ENCODE measurements around the gene UNKL. TPM values are rescaled to one million over a fixed set of nuclear protein-coding genes. Genes with fewer than 3 reads are reported as not detected.

Gene UNKL
- total and polyA plus RNA-seq, 2 of the 8 experiments (the other 6 are each of a cell fraction or from before 2014, with no cell fraction given): 25.1 to 31.8 TPM

DNA sequence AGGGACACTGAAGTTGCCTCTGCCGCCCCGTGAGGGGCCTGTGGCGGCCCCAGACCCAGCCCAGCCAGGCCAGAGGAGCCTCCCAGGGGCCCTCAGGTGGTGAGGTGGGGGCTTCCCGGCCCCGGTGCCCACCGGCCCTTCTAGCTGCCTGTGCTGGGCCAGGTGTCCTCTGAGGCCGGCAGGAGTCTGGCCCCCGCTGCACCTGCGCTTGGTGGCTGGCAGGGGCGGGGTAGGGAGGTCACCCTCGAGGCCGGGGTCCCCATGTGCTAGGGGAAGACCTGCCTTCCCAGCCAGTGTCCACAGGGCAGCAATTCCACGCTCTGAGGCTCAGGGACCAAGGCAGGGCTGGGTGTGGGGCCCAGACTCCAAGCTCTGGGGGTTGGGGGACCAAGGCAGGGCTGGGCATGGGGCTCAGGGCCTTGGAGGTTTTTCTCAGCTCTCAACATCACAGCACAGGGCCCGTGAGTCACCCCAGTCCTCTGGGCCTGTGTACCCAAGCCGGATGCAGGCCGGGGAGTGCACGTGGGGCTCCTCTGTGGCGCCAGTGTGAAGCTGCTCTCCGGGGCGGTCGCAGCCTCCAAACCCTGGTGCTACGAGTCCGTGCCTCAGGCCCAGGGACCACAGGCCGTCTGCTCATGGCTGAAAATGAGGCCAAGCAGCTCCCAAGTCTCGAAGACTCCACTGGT is 31.2 kb upstream of the UNKL start:
- ChIA-PET CTCF (ENCODE audit: partially characterized antibody) (interaction anchor here (1.0 to 2.2 kb wide), 3 partner anchors 11 to 18 kb away, joined by 3 to 5 read pairs (median 5); partner anchors contain the start of gene PERCC1), POLR2A (ENCODE audit: partially characterized antibody) (interaction anchor here (0.7 to 1.7 kb wide), 5 partner anchors 10 to 325 kb away, joined by 3 to 4 read pairs (median 3); no protein-coding TSS in a partner anchor)
- H2AFZ ChIP-seq (ENCODE audit: low read length): no peak overlapping the region
- no peak for DNase-seq (ENCODE audit: low read depth in 1 of 2, low spot score in 2 of 2)
- no peak overlapping the region for H2AK5ac ChIP-seq (ENCODE audit: low read depth, low read length)
- no peak overlapping the region for H2BK120ac ChIP-seq (replicated peaks; ENCODE audit: low read depth, low read length)
- H2BK15ac ChIP-seq (ENCODE audit: low read length): no peak overlapping the region
- H3K79me2 ChIP-seq (ENCODE audit: control insufficient read depth in 1 of 2, insufficient read depth in 2 of 2, low read length in 2 of 2): no peaks in the 10 kb centered on the region
- no peaks in the 10 kb centered on the region for H3K23me2 ChIP-seq (ENCODE audit: low read depth, low read length)
- H3K4ac ChIP-seq (replicated peaks; ENCODE audit: insufficient read length, low read depth, low read length): no peak overlapping the region
- H4K91ac ChIP-seq (replicated peaks; ENCODE audit: insufficient read length, low read length): no peak overlapping the region
- H3K9me3 ChIP-seq (ENCODE audit: insufficient read depth in 2 of 2, low read depth in 1 of 2, low read length in 1 of 2): no peaks in the 10 kb centered on the region
- 90% methylated on average over 14 of the region's 25 CpGs; no CpG with 5 or more reads in 1 of the 2 experiments for WGBS, 2 experiments (ENCODE audit: extremely low coverage in 1 of 2, insufficient coverage in 1 of 2, insufficient read length in 1 of 2, insufficient replicate concordance in 2 of 2, low coverage in 1 of 2, low lambda C conversion rate in 2 of 2, missing lambda C conversion rate in 1 of 2)
- no peaks in the 10 kb centered on the region for H3K79me1 ChIP-seq (ENCODE audit: low read depth, low read length)
- H3K36me3 ChIP-seq (ENCODE audit: control insufficient read depth in 2 of 4, insufficient read depth in 4 of 4, low read length in 3 of 4): peaks cover 0 to 25% (median 3%) of the 10 kb centered on the region in 4 experiments; a peak in 3 of 8 replicates
- H3K18ac ChIP-seq (ENCODE audit: extremely low read depth, low read length): no peak overlapping the region
- peaks cover 0 to 8% of the 10 kb centered on the region in 2 experiments for H4K20me1 ChIP-seq (replicated peaks in 1 of 2; ENCODE audit: control insufficient read depth in 1 of 2, insufficient read depth in 2 of 2, low read length in 2 of 2)
- H3K27ac ChIP-seq (ENCODE audit: low read depth, low read length): no peak overlapping the region
- no peak overlapping the region for H2BK12ac ChIP-seq (ENCODE audit: low read depth, low read length)
- H3K14ac ChIP-seq (ENCODE audit: insufficient read length): no peak overlapping the region
- H3K9ac ChIP-seq (replicated peaks in 1 of 4; ENCODE audit: extremely low read depth in 1 of 4, low read depth in 3 of 4, low read length in 3 of 4): no peak overlapping the region
- H3K27me3 ChIP-seq (replicated peaks in 1 of 4; ENCODE audit: control insufficient read depth in 3 of 4, extremely low read depth in 1 of 4, insufficient read depth in 3 of 4, low read length in 3 of 4): no peaks in the 10 kb centered on the region
- no peak overlapping the region for H3K4me3 ChIP-seq (ENCODE audit: extremely low read depth in 1 of 4, insufficient read depth in 2 of 4, low read depth in 3 of 4, low read length in 4 of 4)
- no peak overlapping the region for H3K56ac ChIP-seq (replicated peaks; ENCODE audit: insufficient read length, low read depth, low read length)
- no peak overlapping the region for H4K5ac ChIP-seq (ENCODE audit: insufficient read length, low read depth, low read length)
- no peak overlapping the region for H3K23ac ChIP-seq (ENCODE audit: insufficient read length)
- H3K4me2 ChIP-seq (ENCODE audit: insufficient read depth in 1 of 2, low read depth in 2 of 2, low read length in 2 of 2): no peak overlapping the region
- no peak overlapping the region for H2BK5ac ChIP-seq (ENCODE audit: low read depth, low read length)
- H4K8ac ChIP-seq (ENCODE audit: extremely low read depth, insufficient read depth, low read length): no peak overlapping the region
- no peak overlapping the region for H2BK20ac ChIP-seq (ENCODE audit: low read length)
- H3K4me1 ChIP-seq (replicated peaks in 1 of 4; ENCODE audit: control insufficient read depth in 3 of 4, insufficient read depth in 4 of 4, low read length in 3 of 4): no peaks in the 10 kb centered on the region
- no peak for FAIRE-seq
- TF ChIP-seq SAP30 (IDR thresholded peaks at IDR 0.05; ENCODE audit: insufficient read depth, insufficient replicate concordance, low read length) (no peak), KDM1A (IDR thresholded peaks at IDR 0.05; ENCODE audit: borderline replicate concordance, low read length) (no peak), SIN3A (conservative IDR thresholded peaks at IDR 0.05 in 1 of 2, IDR thresholded peaks at IDR 0.05 in 1 of 2; ENCODE audit: low read depth in 1 of 2, low read length in 2 of 2) (no peak), RBBP5 (IDR thresholded peaks at IDR 0.05; ENCODE audit: borderline replicate concordance, low read depth, low read length) (no peak), PHF8 (conservative IDR thresholded peaks at IDR 0.05; ENCODE audit: low read depth, low read length) (no peak), TCF12 (IDR thresholded peaks at IDR 0.05; ENCODE audit: low read depth, low read length) (no peak)
- TF ChIP-seq, protein P1, sequence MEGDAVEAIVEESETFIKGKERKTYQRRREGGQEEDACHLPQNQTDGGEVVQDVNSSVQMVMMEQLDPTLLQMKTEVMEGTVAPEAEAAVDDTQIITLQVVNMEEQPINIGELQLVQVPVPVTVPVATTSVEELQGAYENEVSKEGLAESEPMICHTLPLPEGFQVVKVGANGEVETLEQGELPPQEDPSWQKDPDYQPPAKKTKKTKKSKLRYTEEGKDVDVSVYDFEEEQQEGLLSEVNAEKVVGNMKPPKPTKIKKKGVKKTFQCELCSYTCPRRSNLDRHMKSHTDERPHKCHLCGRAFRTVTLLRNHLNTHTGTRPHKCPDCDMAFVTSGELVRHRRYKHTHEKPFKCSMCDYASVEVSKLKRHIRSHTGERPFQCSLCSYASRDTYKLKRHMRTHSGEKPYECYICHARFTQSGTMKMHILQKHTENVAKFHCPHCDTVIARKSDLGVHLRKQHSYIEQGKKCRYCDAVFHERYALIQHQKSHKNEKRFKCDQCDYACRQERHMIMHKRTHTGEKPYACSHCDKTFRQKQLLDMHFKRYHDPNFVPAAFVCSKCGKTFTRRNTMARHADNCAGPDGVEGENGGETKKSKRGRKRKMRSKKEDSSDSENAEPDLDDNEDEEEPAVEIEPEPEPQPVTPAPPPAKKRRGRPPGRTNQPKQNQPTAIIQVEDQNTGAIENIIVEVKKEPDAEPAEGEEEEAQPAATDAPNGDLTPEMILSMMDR (IDR thresholded peaks at IDR 0.05; ENCODE audit: control extremely low read depth in 1 of 3, insufficient read depth in 1 of 3, low read depth in 1 of 3, low read length in 3 of 3): no peak
- TF ChIP-seq, protein P2, sequence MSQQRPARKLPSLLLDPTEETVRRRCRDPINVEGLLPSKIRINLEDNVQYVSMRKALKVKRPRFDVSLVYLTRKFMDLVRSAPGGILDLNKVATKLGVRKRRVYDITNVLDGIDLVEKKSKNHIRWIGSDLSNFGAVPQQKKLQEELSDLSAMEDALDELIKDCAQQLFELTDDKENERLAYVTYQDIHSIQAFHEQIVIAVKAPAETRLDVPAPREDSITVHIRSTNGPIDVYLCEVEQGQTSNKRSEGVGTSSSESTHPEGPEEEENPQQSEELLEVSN (IDR thresholded peaks at IDR 0.05): no peak
